DOHH2 (cell line): Measurements from ENCODE around the gene C3orf70.
"Not testable (repeated sequence)": the region's sequence is repeated elsewhere in the genome, so short reads cannot be mapped to it uniquely, and the experiment has no call there.

Source experiments
- H3F3A ChIP-seq: fragments of 200-600 bp; sonication (generic), shearing (Covaris generic); 2 replicates; pipeline ENCODE4 v1.6.0; 2016; ENCODE audit warnings: antibody characterized with exemption, mild to moderate bottlenecking; ENCODE audit not compliant: control insufficient read depth, insufficient read depth
- H3K27ac ChIP-seq: fragments of 200-600 bp; sonication (generic); 2 replicates; pipeline ENCODE4 v1.5.1; 2014; ENCODE audit warnings: low read depth, mild to moderate bottlenecking, low read length, moderate library complexity
- H3K27me3 ChIP-seq: fragments of 200-600 bp; sonication (generic); 2 replicates; pipeline ENCODE4 v1.6.1; 2014; ENCODE audit warnings: mild to moderate bottlenecking, low read length, mixed read lengths; ENCODE audit not compliant: control insufficient read depth
- H3K36me3 ChIP-seq: fragments of 200-600 bp; sonication (generic); 2 replicates; pipeline ENCODE4 v1.6.1; 2014; ENCODE audit warnings: mild to moderate bottlenecking, low read length, moderate library complexity, mixed read lengths; ENCODE audit not compliant: control insufficient read depth
- H3K4me1 ChIP-seq: fragments of 200-600 bp; sonication (generic); 2 replicates; pipeline ENCODE4 v1.6.1; 2014; ENCODE audit warnings: mild to moderate bottlenecking, low read length, mixed read lengths; ENCODE audit not compliant: control insufficient read depth
- H3K4me2 ChIP-seq: fragments of 200-600 bp; sonication (generic); 2 replicates; pipeline ENCODE4 v1.6.0; 2014; ENCODE audit warnings: mild to moderate bottlenecking, low read length, moderate library complexity
- H3K4me3 ChIP-seq: fragments of 200-600 bp; sonication (generic); 2 replicates; pipeline ENCODE4 v1.5.1; 2014; ENCODE audit warnings: mild to moderate bottlenecking, low read length, mixed read lengths
- H3K79me2 ChIP-seq: fragments of 200-600 bp; sonication (generic); 2 replicates; pipeline ENCODE4 v1.6.1; 2014; ENCODE audit warnings: mild to moderate bottlenecking, low read length, mixed read lengths; ENCODE audit not compliant: control insufficient read depth
- H3K9me2 ChIP-seq: fragments of 200-600 bp; sonication (generic); replicated peaks from 2 replicates; pipeline ENCODE4 v1.6.1; 2014; ENCODE audit warnings: mild to moderate bottlenecking, low read length, mixed read lengths; ENCODE audit not compliant: control insufficient read depth
- H3K9me3 ChIP-seq: fragments of 200-600 bp; sonication (generic); 2 replicates; pipeline ENCODE4 v1.6.1; 2014; ENCODE audit warnings: antibody characterized with exemption, low read length, mixed read lengths; ENCODE audit not compliant: control insufficient read depth, insufficient read depth
- H4K20me1 ChIP-seq: fragments of 200-600 bp; sonication (generic); 2 replicates; pipeline ENCODE4 v1.6.0; 2014; ENCODE audit warnings: low read depth, mild to moderate bottlenecking, antibody characterized with exemption, low read length, moderate library complexity; ENCODE audit not compliant: control insufficient read depth, insufficient read depth
- EZH2phosphoT487 ChIP-seq: fragments of 200-600 bp; sonication (generic); IDR thresholded peaks from 2 replicates; pipeline ENCODE4 v1.6.1; 2017; ENCODE audit warnings: borderline replicate concordance, mild to moderate bottlenecking, antibody characterized with exemption, low read length, moderate library complexity, mixed read lengths
- TF ChIP-seq, protein P1 (sequence below): fragments of 200-600 bp; sonication (generic); IDR thresholded peaks from one replicate; pipeline ENCODE4 v1.5.1; 2014; ENCODE audit warnings: antibody characterized with exemption, mild to moderate bottlenecking, low read depth, low read length; ENCODE audit not compliant: poor library complexity, severe bottlenecking

C3orf70 gene

DNA sequence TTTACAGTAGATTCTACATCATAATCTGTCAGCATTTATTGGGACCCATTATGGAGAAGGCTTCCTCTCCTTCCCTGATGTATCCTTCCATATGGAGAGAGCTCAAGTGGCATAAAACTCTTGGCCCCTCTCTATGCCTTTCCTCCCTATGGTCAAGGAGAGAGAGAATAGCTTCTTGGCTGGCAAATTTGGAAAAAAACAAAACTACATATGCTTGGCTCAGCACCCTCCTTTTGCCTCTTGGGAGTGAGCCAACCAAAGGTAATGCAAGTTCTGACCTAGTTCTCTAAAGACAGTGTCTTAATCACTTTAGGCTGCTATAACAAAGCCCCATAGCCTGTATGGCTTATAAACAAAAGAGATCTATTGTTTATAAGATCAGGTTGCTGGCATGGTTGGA lies 37.5 kb downstream of the C3orf70 start:
- no peaks in the 10 kb centered on the region for H3K9me2 ChIP-seq
- TF ChIP-seq, protein P1, sequence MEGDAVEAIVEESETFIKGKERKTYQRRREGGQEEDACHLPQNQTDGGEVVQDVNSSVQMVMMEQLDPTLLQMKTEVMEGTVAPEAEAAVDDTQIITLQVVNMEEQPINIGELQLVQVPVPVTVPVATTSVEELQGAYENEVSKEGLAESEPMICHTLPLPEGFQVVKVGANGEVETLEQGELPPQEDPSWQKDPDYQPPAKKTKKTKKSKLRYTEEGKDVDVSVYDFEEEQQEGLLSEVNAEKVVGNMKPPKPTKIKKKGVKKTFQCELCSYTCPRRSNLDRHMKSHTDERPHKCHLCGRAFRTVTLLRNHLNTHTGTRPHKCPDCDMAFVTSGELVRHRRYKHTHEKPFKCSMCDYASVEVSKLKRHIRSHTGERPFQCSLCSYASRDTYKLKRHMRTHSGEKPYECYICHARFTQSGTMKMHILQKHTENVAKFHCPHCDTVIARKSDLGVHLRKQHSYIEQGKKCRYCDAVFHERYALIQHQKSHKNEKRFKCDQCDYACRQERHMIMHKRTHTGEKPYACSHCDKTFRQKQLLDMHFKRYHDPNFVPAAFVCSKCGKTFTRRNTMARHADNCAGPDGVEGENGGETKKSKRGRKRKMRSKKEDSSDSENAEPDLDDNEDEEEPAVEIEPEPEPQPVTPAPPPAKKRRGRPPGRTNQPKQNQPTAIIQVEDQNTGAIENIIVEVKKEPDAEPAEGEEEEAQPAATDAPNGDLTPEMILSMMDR, result no peak
- TF ChIP-seq EZH2phosphoT487, result no peak
- no peaks in the 10 kb centered on the region for H3K9me3 ChIP-seq
- no peak overlapping the region for H3K4me3 ChIP-seq
- no peak overlapping the region for H3K4me2 ChIP-seq
- H3K27me3 ChIP-seq, result no peaks in the 10 kb centered on the region
- H3F3A ChIP-seq, result no peaks in the 10 kb centered on the region
- H3K27ac ChIP-seq, result no peak overlapping the region
- H4K20me1 ChIP-seq, result no peaks in the 10 kb centered on the region
- no peaks in the 10 kb centered on the region for H3K4me1 ChIP-seq
- no peaks in the 10 kb centered on the region for H3K36me3 ChIP-seq
- no peaks in the 10 kb centered on the region for H3K79me2 ChIP-seq

DNA sequence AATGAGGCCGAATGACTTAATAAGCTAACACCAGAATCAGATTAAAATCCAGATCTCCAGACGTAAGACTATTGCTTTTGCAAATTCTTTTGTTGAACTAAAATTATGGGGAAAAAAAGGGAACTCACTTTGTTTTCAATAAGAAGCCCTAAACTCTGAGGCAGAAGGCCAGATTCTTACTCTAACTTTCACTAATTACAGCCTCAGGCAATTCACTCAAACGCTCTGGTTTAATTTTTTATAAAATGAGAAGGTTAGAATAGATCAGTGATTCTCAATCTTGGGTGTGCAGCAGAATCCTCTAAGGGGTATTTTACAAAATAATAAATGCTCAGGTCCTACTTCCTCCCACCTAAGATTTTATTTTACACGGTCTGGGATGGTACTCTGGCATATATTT lies 38.1 kb downstream of the C3orf70 start:
- TF ChIP-seq, protein P1, result no peak
- no peak for TF ChIP-seq EZH2phosphoT487
- H3K4me3 ChIP-seq, result no peak overlapping the region

DNA sequence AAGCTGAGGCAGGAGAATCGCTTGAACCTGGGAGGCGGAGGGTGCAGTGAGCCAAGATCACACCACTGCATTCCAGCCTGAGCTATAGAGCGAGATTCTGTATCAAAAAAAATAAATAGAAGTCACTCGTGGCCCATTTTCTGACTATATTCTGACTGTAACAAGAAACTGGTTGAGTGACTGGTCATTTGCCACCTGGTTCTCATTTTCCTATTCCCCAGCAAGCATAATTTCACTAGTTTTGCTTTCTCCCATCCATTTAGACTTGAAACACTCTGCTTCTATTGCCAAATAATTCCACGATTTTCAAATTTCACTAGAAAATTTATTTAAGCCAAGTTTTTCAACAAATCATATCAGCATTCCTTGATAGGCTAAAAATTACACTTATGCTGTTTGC lies 40.7 kb downstream of the C3orf70 start:
- no peak overlapping the region for H3K4me2 ChIP-seq
- no peaks in the 10 kb centered on the region for H3K9me3 ChIP-seq

More for the DNA sequence above, 38.1 kb downstream of the C3orf70 start:
- H3K4me2 ChIP-seq, result no peak overlapping the region
- no peaks in the 10 kb centered on the region for H3K4me1 ChIP-seq
- no peaks in the 10 kb centered on the region for H3K9me3 ChIP-seq
- H4K20me1 ChIP-seq, result no peaks in the 10 kb centered on the region
- H3K9me2 ChIP-seq, result no peaks in the 10 kb centered on the region
- no peaks in the 10 kb centered on the region for H3K36me3 ChIP-seq
- H3F3A ChIP-seq, result no peaks in the 10 kb centered on the region
- no peak overlapping the region for H3K27ac ChIP-seq
- H3K27me3 ChIP-seq, result no peaks in the 10 kb centered on the region
- H3K79me2 ChIP-seq, result no peaks in the 10 kb centered on the region

DNA sequence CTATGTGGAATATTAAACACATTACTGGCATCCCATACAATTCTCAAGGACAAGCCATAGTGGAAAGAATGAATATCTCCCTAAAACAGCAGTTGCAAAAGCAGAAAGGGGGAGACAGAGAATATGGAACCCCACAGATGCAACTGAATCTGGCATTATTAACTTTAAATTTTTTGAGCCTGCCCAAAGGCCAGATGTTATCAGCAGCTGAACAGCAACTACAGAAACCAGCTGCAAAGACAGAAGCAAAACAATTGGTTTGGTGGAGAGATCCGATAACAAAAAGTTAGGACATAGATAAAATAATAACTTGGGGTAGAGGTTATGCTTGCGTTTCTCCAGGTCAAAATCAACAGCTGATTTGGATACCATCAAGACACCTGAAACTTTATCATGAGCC lies 43.8 kb downstream of the C3orf70 start:
- H3K4me3 ChIP-seq, H3K79me2 ChIP-seq, H3K9me2 ChIP-seq, H3F3A ChIP-seq, H3K27ac ChIP-seq, H3K36me3 ChIP-seq, H3K4me2 ChIP-seq, H3K27me3 ChIP-seq, H3K9me3 ChIP-seq, H3K4me1 ChIP-seq, H4K20me1 ChIP-seq: not testable (repeated sequence)

More for the DNA sequence above, 40.7 kb downstream of the C3orf70 start:
- H3K36me3 ChIP-seq, result no peaks in the 10 kb centered on the region
- no peaks in the 10 kb centered on the region for H4K20me1 ChIP-seq
- TF ChIP-seq, protein P1, result no peak
- no peak for TF ChIP-seq EZH2phosphoT487
- no peaks in the 10 kb centered on the region for H3F3A ChIP-seq
- no peaks in the 10 kb centered on the region for H3K4me1 ChIP-seq
- H3K27me3 ChIP-seq, result no peaks in the 10 kb centered on the region
- no peaks in the 10 kb centered on the region for H3K79me2 ChIP-seq
- H3K4me3 ChIP-seq, result no peak overlapping the region
- H3K9me2 ChIP-seq, result no peaks in the 10 kb centered on the region
- no peak overlapping the region for H3K27ac ChIP-seq

DNA sequence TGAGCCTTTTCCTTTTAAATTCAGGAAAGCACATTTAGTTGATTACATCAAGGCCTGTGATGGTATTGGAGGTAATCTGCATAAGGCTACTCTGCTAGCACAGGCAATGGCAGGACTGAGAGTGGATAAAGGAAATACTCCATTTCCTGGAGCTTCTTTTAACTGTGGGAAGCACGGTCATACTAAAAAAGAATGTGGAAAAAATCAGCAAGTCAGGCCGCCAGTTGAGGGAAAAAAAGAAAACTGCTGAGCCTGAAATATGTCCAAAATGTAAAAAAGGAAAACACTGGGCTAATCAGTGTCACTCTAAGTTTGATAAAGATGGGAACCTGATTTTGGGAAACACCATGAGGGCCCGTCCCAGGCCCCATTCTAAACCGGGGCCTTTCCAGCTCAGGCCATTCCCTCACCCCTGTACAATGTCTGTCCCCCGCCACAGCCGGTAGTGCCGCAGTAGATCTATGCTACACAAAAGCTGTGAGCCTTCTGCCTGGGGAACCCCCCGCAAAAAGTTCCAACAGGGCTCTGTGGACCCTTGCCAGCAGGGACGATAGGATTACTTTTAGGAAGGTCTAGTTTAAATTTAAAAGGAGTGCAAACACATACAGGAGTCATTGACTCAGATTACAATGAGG lies 46.5 kb downstream of the C3orf70 start:
- not testable (repeated sequence) for H4K20me1 ChIP-seq, H3F3A ChIP-seq, H3K36me3 ChIP-seq, H3K4me3 ChIP-seq, H3K9me2 ChIP-seq, H3K9me3 ChIP-seq, H3K27me3 ChIP-seq, H3K79me2 ChIP-seq, H3K4me2 ChIP-seq, H3K4me1 ChIP-seq, H3K27ac ChIP-seq
